WTC11 (cell line): ENCODE results near the gene ZNF436. TPM values are rescaled to one million over a fixed set of nuclear protein-coding genes. Genes with fewer than 3 reads are reported as not detected.

Experiments used
- ATAC-seq: fragments of 200-7000 bp; cut with Tn5 transposase; 2 replicates; pipeline ENCODE4 v1.10.0; 2021; ENCODE audit warnings: mild to moderate bottlenecking, moderate library complexity
- CTCF ChIA-PET: fragments of 300-600 bp; sonication (Branson Sonifier 250); formaldehyde crosslinking; loops from one replicate; lab custom pipeline; 2021; ENCODE audit warnings: antibody characterized with exemption; lab: Charles Lee
- POLR2A ChIA-PET: fragments of 350-600 bp; sonication (Branson Sonifier 250); formaldehyde crosslinking; loops from one replicate; lab custom pipeline; 2021; ENCODE audit warnings: antibody characterized with exemption; lab: Charles Lee
- DNase-seq: peaks from one replicate; pipeline ENCODE4 v3.0.0; 2021; ENCODE audit warnings: low spot score
- H3K27ac Mint-ChIP-seq: 2 replicates; pipeline ENCODE4 v1.8.0; 2021; ENCODE audit warnings: mixed read lengths
- H3K27me3 Mint-ChIP-seq: 2 replicates; pipeline ENCODE4 v1.8.0; 2021; ENCODE audit warnings: low read depth, mild to moderate bottlenecking, moderate library complexity, mixed read lengths
- H3K36me3 Mint-ChIP-seq: 2 replicates; pipeline ENCODE4 v1.8.0; 2021; ENCODE audit warnings: mixed read lengths
- H3K4me1 Mint-ChIP-seq: 2 replicates; pipeline ENCODE4 v1.8.0; 2022; ENCODE audit warnings: mixed read lengths
- H3K4me3 Mint-ChIP-seq: 2 replicates; pipeline ENCODE4 v1.8.0; 2021; ENCODE audit warnings: mild to moderate bottlenecking, moderate library complexity, mixed read lengths
- H3K9me3 Mint-ChIP-seq: 2 replicates; pipeline ENCODE4 v1.8.0; 2021; ENCODE audit warnings: mixed read lengths
- ARID4B ChIP-seq: sonication (generic); formaldehyde crosslinking; IDR thresholded peaks from 2 replicates; pipeline ENCODE4 v1.8.0; 2023; ENCODE audit warnings: missing genetic modification reagents, mild to moderate bottlenecking, borderline replicate concordance
- CDX4 ChIP-seq: fragments of 250-450 bp; sonication (Bioruptor Pico); IDR thresholded peaks from 2 replicates; pipeline ENCODE4 v1.9.0; 2021; ENCODE audit warnings: moderate library complexity, mild to moderate bottlenecking, inconsistent platforms, borderline replicate concordance
- CREB1 ChIP-seq: sonication (generic); formaldehyde crosslinking; IDR thresholded peaks from 2 replicates; pipeline ENCODE4 v1.8.0; 2023; ENCODE audit warnings: mild to moderate bottlenecking, missing genetic modification reagents
- E2F4 ChIP-seq: sonication (generic); formaldehyde crosslinking; IDR thresholded peaks from 2 replicates; pipeline ENCODE4 v1.8.1; 2022; ENCODE audit warnings: low read depth, mild to moderate bottlenecking, moderate library complexity, missing genetic modification reagents, borderline replicate concordance
- ERG ChIP-seq: fragments of 250-450 bp; sonication (Bioruptor Pico); IDR thresholded peaks from 2 replicates; pipeline ENCODE4 v1.8.0; 2021; ENCODE audit warnings: mild to moderate bottlenecking
- FOXP1 ChIP-seq: sonication (generic); formaldehyde crosslinking; IDR thresholded peaks from 2 replicates; pipeline ENCODE4 v1.8.0; 2022; ENCODE audit warnings: missing genetic modification reagents, mild to moderate bottlenecking, moderate library complexity, borderline replicate concordance
- FOXP4 ChIP-seq: sonication (generic); formaldehyde crosslinking; IDR thresholded peaks from 2 replicates; pipeline ENCODE4 v1.8.0; 2022; ENCODE audit warnings: mild to moderate bottlenecking, missing genetic modification reagents
- HMGXB4 ChIP-seq: sonication (generic); formaldehyde crosslinking; IDR thresholded peaks from 2 replicates; pipeline ENCODE4 v1.8.1; 2023; ENCODE audit warnings: mild to moderate bottlenecking, moderate library complexity, missing genetic modification reagents
- KAT7 ChIP-seq: sonication (generic); formaldehyde crosslinking; IDR thresholded peaks from 2 replicates; pipeline ENCODE4 v1.8.1; 2023; ENCODE audit warnings: missing genetic modification reagents, mild to moderate bottlenecking, borderline replicate concordance
- MLX ChIP-seq: sonication (generic); formaldehyde crosslinking; IDR thresholded peaks from 2 replicates; pipeline ENCODE4 v1.8.1; 2023; ENCODE audit warnings: mild to moderate bottlenecking, missing genetic modification reagents, moderate library complexity
- MYBL2 ChIP-seq: sonication (generic); formaldehyde crosslinking; IDR thresholded peaks from 2 replicates; pipeline ENCODE4 v1.8.1; 2023; ENCODE audit warnings: mild to moderate bottlenecking, moderate library complexity, missing genetic modification reagents
- NFATC4 ChIP-seq: fragments of 250-450 bp; sonication (Bioruptor Pico); IDR thresholded peaks from 2 replicates; pipeline ENCODE4 v1.9.0; 2021; ENCODE audit warnings: mild to moderate bottlenecking
- NFE2L1 ChIP-seq: sonication (generic); formaldehyde crosslinking; IDR thresholded peaks from 2 replicates; pipeline ENCODE4 v1.8.1; 2023; ENCODE audit warnings: missing genetic modification reagents
- NFYB ChIP-seq: sonication (generic); formaldehyde crosslinking; conservative IDR thresholded peaks from 2 replicates; pipeline ENCODE4 v1.8.0; 2022; ENCODE audit warnings: low read depth, missing genetic modification reagents
- SMAD4 ChIP-seq: sonication (generic); formaldehyde crosslinking; IDR thresholded peaks from 2 replicates; pipeline ENCODE4 v1.8.0; 2022; ENCODE audit warnings: mild to moderate bottlenecking, missing genetic modification reagents
- TEAD1 ChIP-seq: sonication (generic); formaldehyde crosslinking; IDR thresholded peaks from 2 replicates; pipeline ENCODE4 v1.8.0; 2022; ENCODE audit warnings: mild to moderate bottlenecking, missing genetic modification reagents
- TP53 ChIP-seq: sonication (generic); formaldehyde crosslinking; IDR thresholded peaks from 2 replicates; pipeline ENCODE4 v1.8.1; 2023; ENCODE audit warnings: mild to moderate bottlenecking, missing genetic modification reagents
- ZBTB21 ChIP-seq: sonication (generic); formaldehyde crosslinking; IDR thresholded peaks from 2 replicates; pipeline ENCODE4 v1.8.1; 2023; ENCODE audit warnings: mild to moderate bottlenecking, missing genetic modification reagents, borderline replicate concordance
- ZNF232 ChIP-seq: sonication (generic); formaldehyde crosslinking; IDR thresholded peaks from 2 replicates; pipeline ENCODE4 v1.8.0; 2022; ENCODE audit warnings: mild to moderate bottlenecking, missing genetic modification reagents
- ZNF396 ChIP-seq: fragments of 250-450 bp; sonication (Bioruptor Pico); IDR thresholded peaks from 2 replicates; pipeline ENCODE4 v1.8.0; 2021; ENCODE audit warnings: mild to moderate bottlenecking, moderate library complexity, borderline replicate concordance
- total RNA-seq: library from RNA; stranded (reverse); gene quantifications from 3 replicates; pipeline ENCODE4 v1.2.3, GENCODE V29; 2021

Gene ZNF436
- total RNA-seq, 1 experiment from 2014 or later, result 1.3 TPM

- TF ChIP-seq HMGXB4 (CRISPR knock-in tag), result no peak
- TF ChIP-seq E2F4 (CRISPR knock-in tag), result no peak
- no peak for TF ChIP-seq TP53 (CRISPR knock-in tag)
- TF ChIP-seq, all 79 proteins: peak for 0
Measured at GRCh38 chr1:23344987-23345472, 24.6 kb downstream of the ZNF436 start (continued).

GRCh38 chr1:23344111-23344986 lies 25.3 kb downstream of the ZNF436 start, which contains the start of gene HNRNPR:
Gene HNRNPR, minus strand, starts transcription at chr1:23344284. Its CDS starts 3,276 bp downstream, at chr1:23341008.
- POLR2A ChIA-PET, result interaction anchor here (0.5 to 1.6 kb wide), 35 partner anchors 10 to 1171 kb away, joined by 3 to 22 read pairs (median 4); partner anchors contain the start of genes ASAP3, E2F2 and ZNF436
- Mint-ChIP-seq H3K27me3 (peaks cover 47% of the 10 kb centered on the region), H3K9me3 (no peaks in the 10 kb centered on the region), H3K36me3 (peaks cover 3% of the 10 kb centered on the region; the same call in 1 of the 2 replicates), H3K27ac (peak within 1 kb of the TSS; percentile 99), H3K4me1 (peaks cover 43% of the 10 kb centered on the region), H3K4me3 (peak within 1 kb of the TSS; percentile 88)
- CTCF ChIA-PET, result interaction anchor here (0.6 to 1.7 kb wide), 19 partner anchors 13 to 1933 kb away, joined by 3 to 22 read pairs (median 4); partner anchors contain the start of genes HTR1D, RPL11 and ZNF436
- ATAC-seq (peak; percentile 99), DNase-seq (peak; percentile 100)
- TF ChIP-seq ZNF232 (0 out of 2 replicates have a peak, but pooled peaks have one; percentile 27), KAT7 (CRISPR knock-in tag) (no peak), ARID4B (CRISPR knock-in tag) (peak; percentile 25; the same call in 1 of the 2 replicates), MLX (CRISPR knock-in tag) (no peak), NFE2L1 (peak; percentile 68; the same call in 1 of the 2 replicates), MYBL2 (CRISPR knock-in tag) (peak; percentile 75), TEAD1 (0 out of 2 replicates have a peak, but pooled peaks have one; percentile 37), CDX4 (CRISPR knock-in tag) (no peak), NFYB (CRISPR knock-in tag) (peak; percentile 90), SMAD4 (peak; percentile 89; the same call in 1 of the 2 replicates), ERG (CRISPR knock-in tag) (no peak), CREB1 (CRISPR knock-in tag) (peak; percentile 76; the same call in 1 of the 2 replicates), NFATC4 (CRISPR knock-in tag) (no peak), ZBTB21 (CRISPR knock-in tag) (no peak), FOXP1 (peak; percentile 79), ZNF396 (CRISPR knock-in tag) (no peak), FOXP4 (CRISPR knock-in tag) (peak; percentile 78; the same call in 1 of the 2 replicates)
